ENCODE data around the gene SESN1. TPM values are rescaled to one million over a fixed set of nuclear protein-coding genes. Genes with fewer than 3 reads are reported as not detected.

Gene SESN1
- total and polyA plus RNA-seq, 9 of the 15 experiments (the other 6 are each of a cell fraction or from before 2014, with no cell fraction given), result 3.1 to 13.0 (median 7.4) TPM

GRCh38 chr6:109009236-109009961, 85.2 kb downstream of the SESN1 start (continued):
- TF ChIP-seq HINFP (tag; conservative IDR thresholded peaks at IDR 0.05; ENCODE audit: low read depth), result no peak
- TF ChIP-seq PBX2 (CRISPR knock-in tag; IDR thresholded peaks at IDR 0.05; ENCODE audit: low read depth), result peak; percentile 96
- peak; percentile 91 for TF ChIP-seq PBX2 (tag; conservative IDR thresholded peaks at IDR 0.05; ENCODE audit: low read depth)
- peak; percentile 81; the same call in 1 of the 2 replicates for TF ChIP-seq GATAD2B (IDR thresholded peaks at IDR 0.05; ENCODE audit: borderline replicate concordance)
- TF ChIP-seq THAP7 (CRISPR knock-in tag; IDR thresholded peaks at IDR 0.05), result no peak
- no peak for TF ChIP-seq RBM39 (optimal IDR thresholded peaks at IDR 0.05; ENCODE audit: low read depth, low read length)
- no peak for TF ChIP-seq FUS (optimal IDR thresholded peaks at IDR 0.05; ENCODE audit: low read depth, low read length)
- no peak for TF ChIP-seq HDGF (IDR thresholded peaks at IDR 0.05)
- 0 out of 2 replicates have a peak, but pooled peaks have one; percentile 32 for TF ChIP-seq MBD2 (IDR thresholded peaks at IDR 0.05; ENCODE audit: borderline replicate concordance, low read depth)
- TF ChIP-seq RBM15 (IDR thresholded peaks at IDR 0.05; ENCODE audit: insufficient read depth, low read length), result no peak
- TF ChIP-seq TAF1 (IDR thresholded peaks at IDR 0.05; ENCODE audit: control insufficient read depth, extremely low read depth, insufficient read depth, low read length, severe bottlenecking), result no peak
- 0 out of 2 replicates have a peak, but pooled peaks have one; percentile 49 for TF ChIP-seq ETV5 (CRISPR knock-in tag; IDR thresholded peaks at IDR 0.05; ENCODE audit: low read depth)
- no peak for TF ChIP-seq ZBED1 (IDR thresholded peaks at IDR 0.05)
- TF ChIP-seq ZNF639 (CRISPR knock-in tag; conservative IDR thresholded peaks at IDR 0.05 in 1 of 2, IDR thresholded peaks at IDR 0.05 in 1 of 2), result peak in 1 of 2 experiments; percentile 52; a peak in 1 of 4 replicates
- TF ChIP-seq RFX1 (IDR thresholded peaks at IDR 0.05), result no peak
- TF ChIP-seq MAZ (CRISPR knock-in tag; conservative IDR thresholded peaks at IDR 0.05 in 1 of 2, IDR thresholded peaks at IDR 0.05 in 1 of 2), result peak; percentile 48 to 59
- peak in 1 of 2 experiments; percentile 53; a peak in 2 of 4 replicates for TF ChIP-seq MNT (conservative IDR thresholded peaks at IDR 0.05)
- no peak for TF ChIP-seq KLF6 (CRISPR knock-in tag; IDR thresholded peaks at IDR 0.05; ENCODE audit: borderline replicate concordance)
- no peak for TF ChIP-seq JUNB (CRISPR knock-in tag; conservative IDR thresholded peaks at IDR 0.05)
